NCI-H345 treated with DMSO at 0.1 percent for 48 hours (cell line): Measurements from ENCODE around the gene NRN1.

Experiments used
- DNase-seq: peaks from one replicate; lab custom pipeline; 2025; ENCODE audit not compliant: unreplicated experiment; lab: John Stamatoyannopoulos, UW

The NRN1 gene

DNA sequence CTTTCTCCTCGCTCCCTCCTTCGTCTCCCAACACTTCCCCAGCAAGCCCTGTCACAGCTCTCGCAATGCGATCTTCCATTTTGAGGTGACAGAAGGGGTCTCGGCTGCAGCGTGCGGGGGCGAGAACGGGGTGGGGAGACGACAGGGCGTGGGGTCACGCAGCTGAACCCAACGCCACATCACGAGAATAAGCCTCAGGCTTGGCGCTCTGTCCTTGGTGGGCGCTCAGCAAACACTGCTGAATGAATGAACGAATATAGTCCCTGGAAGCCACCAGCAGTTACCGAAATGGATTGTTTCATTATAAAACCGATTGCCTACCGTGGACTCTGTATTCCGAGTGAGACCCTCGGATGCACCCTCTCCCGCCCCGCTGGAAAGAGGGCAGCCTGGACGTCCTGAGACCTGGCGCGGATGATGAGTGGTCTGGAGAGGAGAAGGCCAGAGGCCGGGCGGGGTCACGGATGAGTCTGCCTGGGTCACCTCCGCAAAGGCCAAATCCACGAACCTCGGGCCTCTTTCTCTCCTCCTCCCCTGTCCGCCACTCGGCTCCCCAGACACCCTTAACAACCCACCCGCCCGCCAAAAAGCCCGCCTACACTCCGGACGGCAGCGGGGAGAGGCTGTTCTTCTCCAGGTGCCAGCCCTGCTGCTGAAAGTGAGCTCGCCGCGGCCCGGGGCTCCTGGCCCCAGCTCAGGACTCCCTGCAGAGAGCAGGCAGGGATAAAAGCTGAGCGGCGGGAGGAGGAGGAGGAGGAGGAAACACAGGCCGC is 3.7 kb downstream of the NRN1 start:
- no peak for DNase-seq

- DNase-seq, result no peak
Observed at GRCh38 chr6:6002005-6002847, 4.5 kb downstream of the NRN1 start.

DNA sequence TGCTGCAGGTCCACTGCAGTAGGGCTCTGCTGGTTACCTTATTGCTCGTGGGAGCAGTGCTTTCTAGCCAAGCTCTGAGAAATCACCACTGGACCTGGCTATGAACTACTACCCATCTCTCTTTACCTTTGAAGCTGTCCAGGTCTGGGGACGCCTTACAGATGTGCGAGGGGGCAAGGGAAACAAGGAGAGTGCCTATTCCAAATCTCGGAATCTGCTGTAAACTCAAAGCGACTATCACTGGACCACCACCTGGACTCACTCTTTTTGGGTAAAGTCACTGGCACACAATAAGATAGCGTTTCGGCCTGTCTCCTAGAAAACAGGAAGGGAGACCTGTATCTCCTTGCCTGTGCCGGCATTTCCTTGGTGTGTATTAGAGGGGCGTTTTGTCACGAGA is 5.3 kb downstream of the NRN1 start:
- no peak for DNase-seq

DNA sequence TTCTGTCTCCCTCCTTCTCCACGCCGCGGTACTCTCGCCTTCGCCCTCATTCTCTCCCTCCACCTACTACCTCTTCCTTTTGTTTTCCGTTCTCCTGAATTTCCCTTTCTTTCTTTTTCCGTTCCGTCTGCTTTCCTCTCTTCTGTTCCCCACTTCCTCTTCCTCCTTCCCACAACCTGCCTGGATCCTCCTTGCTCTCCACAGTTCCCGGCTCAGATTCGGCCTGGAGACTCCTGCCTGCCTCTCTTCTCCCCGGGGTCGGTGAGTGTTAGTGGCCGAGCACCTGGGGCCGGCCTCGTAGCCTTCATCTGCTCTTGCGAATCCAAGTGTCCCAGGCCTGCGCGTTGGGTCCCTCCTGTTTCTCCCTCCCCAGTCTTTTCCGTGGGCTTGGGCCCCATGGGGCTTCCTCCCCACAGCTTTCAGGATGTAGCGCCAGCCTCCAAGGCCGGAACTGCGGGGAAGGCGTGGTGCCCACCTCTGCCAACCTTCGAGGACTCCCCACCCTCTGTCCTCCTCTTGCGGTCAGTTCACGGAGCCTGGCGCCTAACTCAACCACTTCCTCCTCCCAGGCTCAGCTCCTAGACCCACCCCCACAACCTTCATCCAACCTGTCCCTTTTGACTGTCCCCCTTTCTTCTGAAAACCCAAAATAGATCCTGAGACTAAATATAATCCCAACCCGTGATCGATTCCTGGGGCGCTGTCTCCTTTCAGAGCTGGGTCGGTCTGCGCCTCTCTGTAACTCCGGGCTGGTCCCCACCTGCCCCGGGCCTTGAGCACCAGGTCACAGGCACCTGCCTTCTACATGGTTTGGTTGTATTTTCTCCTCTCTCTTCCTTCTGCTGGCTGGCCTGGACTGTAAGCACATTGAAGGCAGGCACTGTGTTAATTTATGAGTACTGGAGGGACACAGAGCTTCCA is 6.8 kb downstream of the NRN1 start:
- DNase-seq, result no peak

DNA sequence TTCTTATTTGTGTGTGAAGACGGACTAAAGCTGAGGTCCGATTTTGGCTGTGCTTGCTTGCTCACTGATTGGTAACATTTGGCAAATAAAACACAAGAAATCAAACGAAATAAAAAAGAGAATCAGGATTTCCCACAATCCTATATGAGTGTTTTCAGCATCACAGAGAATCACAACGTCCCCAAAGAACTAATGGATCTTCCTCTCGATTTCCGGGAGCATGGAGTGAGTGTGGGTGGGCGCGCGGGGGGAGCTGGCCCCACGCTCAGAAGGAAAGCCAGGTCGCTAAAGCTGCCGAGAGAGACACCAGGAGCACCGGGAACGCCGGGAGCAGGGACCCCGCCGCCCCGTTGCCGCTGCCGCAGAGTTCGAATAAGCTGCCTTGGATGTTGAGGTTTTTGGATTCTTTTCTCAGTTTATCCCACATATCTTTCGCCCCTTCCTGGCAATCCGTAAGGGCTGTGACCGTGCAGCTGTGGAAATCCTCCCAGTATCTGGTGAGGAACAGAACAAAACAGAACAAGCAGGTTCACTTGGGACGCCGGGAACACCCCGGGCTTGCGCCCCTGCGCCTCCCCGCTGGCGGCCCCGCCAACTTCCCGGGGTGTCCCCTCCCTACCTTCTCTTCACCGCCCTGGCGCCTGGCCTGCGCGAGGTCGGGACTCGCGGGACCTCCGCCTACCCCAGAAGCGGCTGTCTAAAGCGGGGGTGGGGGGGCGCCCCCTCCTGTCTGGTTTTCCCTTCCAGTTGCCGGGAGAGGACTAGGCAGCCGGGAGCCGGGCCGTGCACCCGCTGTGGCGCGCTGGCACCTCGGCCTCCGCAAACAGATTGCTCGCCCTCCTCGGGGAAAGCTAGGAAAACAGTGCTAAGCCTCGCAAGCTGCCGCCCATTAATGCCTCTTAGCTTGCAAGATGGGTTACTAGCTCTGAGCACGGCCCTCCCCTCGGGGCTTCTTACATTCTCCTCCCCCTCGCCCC is 7.7 kb downstream of the NRN1 start:
- no peak for DNase-seq

DNA sequence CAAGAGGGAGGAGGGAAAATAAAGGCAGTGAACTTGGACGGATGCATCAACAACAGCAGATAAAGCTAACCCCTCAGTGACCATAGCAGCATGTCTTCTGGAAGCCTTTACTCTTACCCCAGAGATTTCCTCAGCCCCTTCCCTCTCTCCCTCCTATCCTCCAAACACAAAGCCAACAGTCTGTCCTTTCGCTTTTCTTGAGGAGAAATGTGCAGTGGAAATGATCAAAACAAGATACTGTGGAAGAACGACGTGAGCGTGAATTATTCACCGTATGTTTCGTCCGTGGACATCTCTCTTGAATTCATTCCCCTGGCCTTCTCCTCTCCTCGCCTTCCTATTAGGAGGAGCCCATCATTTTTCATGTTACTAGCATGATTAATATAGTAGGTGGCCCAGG is 8.5 kb downstream of the NRN1 start:
- no peak for DNase-seq

GRCh38 chr6:5997420-5997987 is 9.2 kb downstream of the NRN1 start:
- no peak for DNase-seq

DNA sequence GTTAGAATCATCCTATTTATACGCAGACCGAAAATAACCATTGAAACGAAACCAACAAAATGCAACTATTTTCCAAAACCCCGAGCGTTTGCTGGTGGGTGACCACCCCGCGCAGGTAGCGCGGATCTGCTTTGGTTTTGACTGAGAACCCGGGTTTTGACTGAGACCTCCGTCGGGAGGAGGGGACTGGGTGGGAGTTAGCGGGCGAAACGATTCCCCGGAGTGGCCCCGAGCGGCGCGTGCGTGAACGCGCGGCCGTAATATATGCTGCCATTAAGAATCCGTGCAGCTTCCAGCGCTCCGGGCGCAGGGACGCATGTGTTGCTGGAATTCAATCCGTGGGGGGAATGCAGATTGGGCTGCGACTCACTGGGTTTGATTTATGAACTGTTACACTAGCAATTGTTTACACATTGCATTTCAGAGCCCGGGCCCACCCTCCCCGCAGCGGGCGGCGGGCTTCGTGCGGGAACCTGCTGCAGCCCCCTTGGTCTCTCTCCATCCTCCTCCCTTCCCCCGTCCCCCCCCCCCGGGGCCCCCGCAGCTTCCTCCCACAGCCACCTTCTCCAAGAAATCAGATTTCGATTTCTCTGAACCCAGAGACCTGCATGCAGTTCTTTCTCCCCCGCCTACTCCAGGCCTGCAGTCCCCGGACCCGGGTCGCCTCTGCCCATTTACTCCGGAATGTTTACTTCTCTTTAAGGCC is 9.9 kb downstream of the NRN1 start:
- DNase-seq, result no peak

DNA sequence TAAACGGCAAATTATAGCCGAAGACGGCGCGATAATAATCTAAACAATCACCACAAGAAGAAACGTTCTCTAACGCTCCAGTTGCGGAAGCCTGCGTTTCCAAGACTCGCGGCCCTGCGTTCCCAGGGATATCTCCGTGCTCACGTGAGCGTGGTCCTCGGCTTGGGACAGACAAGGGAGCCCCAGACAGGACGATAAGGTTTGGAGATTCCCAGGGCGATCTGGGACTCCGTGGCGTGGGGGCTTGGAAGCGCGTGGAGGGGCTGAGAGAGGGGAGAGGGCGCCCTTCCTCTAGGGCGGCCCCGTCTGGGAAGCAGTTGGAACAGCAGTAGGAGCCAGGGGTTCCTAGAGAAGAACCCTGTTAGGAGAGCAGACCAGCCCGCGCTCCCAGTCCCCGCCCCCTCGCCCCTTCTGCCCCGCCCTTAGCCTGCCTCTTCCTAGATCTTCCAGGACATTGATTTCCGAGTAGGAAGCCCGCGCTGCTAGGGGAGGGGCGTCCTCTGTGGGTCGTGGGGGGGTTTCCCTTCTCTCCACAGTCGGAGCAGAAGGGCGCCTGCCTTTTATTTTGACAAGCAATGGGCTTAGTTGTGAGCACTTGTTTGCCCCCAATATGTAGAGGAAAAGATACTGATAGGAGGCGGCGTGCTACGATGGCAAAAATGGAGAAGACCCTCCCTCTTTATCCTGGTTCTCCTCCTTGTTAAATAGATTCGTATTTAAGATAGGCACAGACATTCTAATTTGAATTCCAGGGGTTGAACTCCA is 10.6 kb downstream of the NRN1 start:
- peak; percentile 0 for DNase-seq

- no peak for DNase-seq
Observed at GRCh38 chr6:5995658-5995948, 11.1 kb downstream of the NRN1 start.

- DNase-seq, result no peak
Observed at GRCh38 chr6:5994999-5995657, 11.6 kb downstream of the NRN1 start.

DNA sequence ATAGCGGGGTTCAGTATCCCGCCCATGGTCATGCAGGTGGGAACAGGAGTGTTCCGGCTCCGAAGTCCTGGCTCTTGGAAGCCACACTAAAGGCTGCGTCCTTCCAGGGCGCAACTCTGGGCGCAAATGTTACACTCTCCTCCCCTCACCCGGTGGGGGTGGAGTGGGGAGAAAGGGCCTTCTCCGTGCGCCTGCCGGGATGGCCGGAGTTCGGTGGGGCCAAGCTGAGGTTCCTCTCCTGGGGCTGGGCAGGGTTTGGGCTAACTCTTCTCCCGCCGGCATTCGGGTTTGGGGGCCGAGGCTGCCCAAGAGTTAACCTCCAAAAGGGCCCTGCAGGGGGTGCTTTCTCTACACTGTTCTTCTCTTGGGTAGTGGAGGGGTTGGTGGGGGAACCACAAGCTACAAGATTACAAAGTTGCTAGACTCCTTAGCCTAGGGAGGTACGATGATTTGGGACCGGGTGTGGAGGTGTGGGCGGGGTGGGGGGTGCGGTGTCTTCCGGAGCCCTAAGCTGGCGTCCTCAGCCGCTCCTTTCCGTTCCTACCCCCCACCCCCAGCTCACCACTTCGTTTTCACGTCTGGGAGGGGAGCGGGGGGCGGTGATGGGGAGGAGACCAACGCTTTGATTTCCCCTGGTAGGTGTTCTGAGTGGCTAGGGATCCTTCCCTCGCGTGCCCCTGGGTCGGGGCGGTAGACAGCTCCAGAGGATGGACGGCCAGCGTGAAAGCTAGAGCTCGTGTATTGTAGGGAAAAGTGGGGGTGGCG is 12.3 kb downstream of the NRN1 start:
- DNase-seq, result no peak

GRCh38 chr6:5992551-5993225 is 14.0 kb downstream of the NRN1 start:
- no peak for DNase-seq

- no peak for DNase-seq
Observed at GRCh38 chr6:5990786-5991185, 15.9 kb downstream of the NRN1 start.

DNA sequence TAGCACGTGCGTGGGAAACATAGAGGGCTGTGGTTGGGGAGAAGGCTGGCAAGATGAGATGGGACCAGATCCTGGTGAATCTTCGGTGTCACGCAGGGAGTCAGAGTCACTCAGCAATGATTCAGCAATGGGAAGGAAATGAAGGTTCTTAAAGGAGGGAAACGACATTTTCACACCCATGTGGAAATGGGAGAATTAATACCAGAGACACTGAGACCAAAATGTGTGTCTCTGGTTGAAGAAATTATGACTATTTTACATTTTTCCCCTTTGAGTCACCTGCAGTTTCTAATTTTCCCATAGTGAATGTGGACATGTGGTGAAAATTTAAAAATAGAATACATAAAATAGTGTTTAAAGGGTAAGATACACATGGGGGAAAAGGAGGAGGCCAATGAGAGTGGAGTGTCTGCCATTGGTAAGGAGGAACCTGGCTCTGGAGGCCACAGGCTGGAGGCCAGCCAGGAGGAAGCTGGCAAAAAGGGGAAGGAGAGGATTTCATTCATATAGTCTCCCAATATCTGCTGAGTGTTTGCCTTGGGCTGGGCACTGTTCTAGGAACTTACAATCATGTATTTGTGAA is 17.5 kb downstream of the NRN1 start:
- DNase-seq, result no peak

DNA sequence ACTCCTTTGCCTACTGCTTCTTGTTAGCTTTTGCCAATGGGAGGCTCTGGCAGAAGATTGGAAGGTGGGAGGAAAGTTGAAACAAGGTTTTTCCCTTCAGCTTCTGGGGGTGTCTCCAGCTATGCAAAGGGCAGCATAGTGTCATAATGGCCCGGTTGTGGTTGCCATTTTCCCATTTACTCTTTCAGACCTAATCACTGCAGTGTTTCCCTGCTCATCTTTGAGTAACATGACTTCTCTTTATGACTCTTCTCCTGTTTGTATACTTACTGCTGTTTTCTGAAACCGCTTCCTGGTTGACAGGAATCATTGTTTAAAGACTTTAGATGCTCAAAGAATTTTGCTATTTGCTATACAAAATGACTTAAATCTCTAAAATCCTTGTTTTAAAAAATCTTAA is 19.9 kb downstream of the NRN1 start:
- DNase-seq, result no peak
